Epithelial cell of proximal tubule (primary cell): ENCODE measurements around the gene JARID2. TPM values are rescaled to one million over a fixed set of nuclear protein-coding genes. Genes with fewer than 3 reads are reported as not detected.
"Not testable (repeated sequence)": the region's sequence is repeated elsewhere in the genome, so short reads cannot be mapped to it uniquely, and the experiment has no call there.

Source experiments
- DNase-seq: peaks from one replicate; pipeline ENCODE4 v3.0.0-alpha.2; 2011; ENCODE audit warnings: low read depth
- H3K4me3 ChIP-seq: 2 replicates; pipeline ENCODE4 v1.5.1; 2011; ENCODE audit warnings: low read depth, mild to moderate bottlenecking, low read length
- CTCF ChIP-seq: conservative IDR thresholded peaks from 2 replicates; pipeline ENCODE4 v1.5.1; 2012; ENCODE audit warnings: low read depth, mild to moderate bottlenecking, low read length
- total RNA-seq: library from RNA; depleted of rRNA; stranded (reverse); fragments of >200 nt; gene quantifications from 2 replicates; pipeline ENCODE4 v1.2.3, GENCODE V29; 2015

JARID2 gene
- total RNA-seq, 1 donor from 2014 or later: 5.1 TPM

GRCh38 chr6:15296735-15297134, 50.9 kb downstream of the JARID2 start:
- no peak for TF ChIP-seq CTCF
- no peak for DNase-seq

GRCh38 chr6:15297167-15297566, 51.3 kb downstream of the JARID2 start:
- DNase-seq, H3K4me3 ChIP-seq: not testable (repeated sequence)

More at GRCh38 chr6:15296735-15297134, 50.9 kb downstream of the JARID2 start:
- H3K4me3 ChIP-seq: no peak overlapping the region

GRCh38 chr6:15297895-15298590, 52.2 kb downstream of the JARID2 start:
- no peak for TF ChIP-seq CTCF
- H3K4me3 ChIP-seq: no peak overlapping the region
- no peak for DNase-seq

- no peak for TF ChIP-seq CTCF
- DNase-seq: no peak
- H3K4me3 ChIP-seq: no peak overlapping the region
Measured at GRCh38 chr6:15299430-15300131, 53.7 kb downstream of the JARID2 start.

- H3K4me3 ChIP-seq: no peak overlapping the region
- no peak for DNase-seq
- TF ChIP-seq CTCF: no peak
Measured at GRCh38 chr6:15301179-15302006, 55.5 kb downstream of the JARID2 start.

GRCh38 chr6:15303162-15303919, 57.5 kb downstream of the JARID2 start:
- DNase-seq: no peak
- TF ChIP-seq CTCF: no peak
- no peak overlapping the region for H3K4me3 ChIP-seq
